ENCODE measurements around the gene IARS1.

IARS1 gene

GRCh38 chr9:92270511-92270910 lies 23.0 kb downstream of the IARS1 start:
- CTCF ChIA-PET, result no interaction called here
- POLR2A ChIA-PET, result no interaction called here
- no peak for DNase-seq (ENCODE audit: low read depth, low spot score)
- TF ChIP-seq CTCF (IDR thresholded peaks at IDR 0.05; ENCODE audit: insufficient read depth, low read length, missing control alignments), result no peak
- no peak overlapping the region for H3K4me3 ChIP-seq (ENCODE audit: low read depth, low read length)

- ChIA-PET CTCF (interaction anchor here (1.6 to 5.5 kb wide), 3 partner anchors 11 to 127 kb away, joined by 4 to 29 read pairs (median 27); no protein-coding TSS in a partner anchor), POLR2A (no interaction called here)
- no peak for TF ChIP-seq CTCF (IDR thresholded peaks at IDR 0.05; ENCODE audit: insufficient read depth, low read length, missing control alignments)
- DNase-seq (ENCODE audit: low read depth, low spot score), result no peak
- no peak overlapping the region for H3K4me3 ChIP-seq (ENCODE audit: low read depth, low read length)
Measured at GRCh38 chr9:92266486-92266885, 27.0 kb downstream of the IARS1 start.

GRCh38 chr9:92265154-92265553 lies 28.3 kb downstream of the IARS1 start:
- POLR2A ChIA-PET, result interaction anchor here (1.1 kb wide), 1 partner anchor 13 kb away, joined by 3 read pairs; no protein-coding TSS in a partner anchor
- CTCF ChIA-PET, result interaction anchor here (1.1 to 5.5 kb wide), 4 partner anchors 12 to 125 kb away, joined by 3 to 29 read pairs (median 8); no protein-coding TSS in a partner anchor
- no peak overlapping the region for H3K4me3 ChIP-seq (ENCODE audit: low read depth, low read length)
- no peak for TF ChIP-seq CTCF (IDR thresholded peaks at IDR 0.05; ENCODE audit: insufficient read depth, low read length, missing control alignments)
- no peak for DNase-seq (ENCODE audit: low read depth, low spot score)

- ChIA-PET POLR2A (interaction anchor here (0.9 kb wide), 1 partner anchor 15 kb away, joined by 3 read pairs; no protein-coding TSS in a partner anchor), CTCF (interaction anchor here (1.0 to 2.8 kb wide), 3 partner anchors 17 to 123 kb away, joined by 3 to 11 read pairs (median 4); no protein-coding TSS in a partner anchor)
- no peak for TF ChIP-seq CTCF (IDR thresholded peaks at IDR 0.05; ENCODE audit: insufficient read depth, low read length, missing control alignments)
- no peak overlapping the region for H3K4me3 ChIP-seq (ENCODE audit: low read depth, low read length)
- DNase-seq (ENCODE audit: low read depth, low spot score), result no peak
Measured at GRCh38 chr9:92263131-92263530, 30.4 kb downstream of the IARS1 start.

- H3K4me3 ChIP-seq (ENCODE audit: low read depth, low read length), result no peak overlapping the region
- DNase-seq (ENCODE audit: low read depth, low spot score), result no peak
- ChIA-PET CTCF (no interaction called here), POLR2A (no interaction called here)
- no peak for TF ChIP-seq CTCF (IDR thresholded peaks at IDR 0.05; ENCODE audit: insufficient read depth, low read length, missing control alignments)
Measured at GRCh38 chr9:92257327-92257726, 36.2 kb downstream of the IARS1 start.

- DNase-seq (ENCODE audit: low read depth, low spot score), result no peak
- H3K4me3 ChIP-seq (ENCODE audit: low read depth, low read length), result no peak overlapping the region
- ChIA-PET CTCF (interaction anchor here (1.0 to 8.9 kb wide), 2 partner anchors 12 to 114 kb away, joined by 4 to 91 read pairs; no protein-coding TSS in a partner anchor), POLR2A (no interaction called here)
- no peak for TF ChIP-seq CTCF (IDR thresholded peaks at IDR 0.05; ENCODE audit: insufficient read depth, low read length, missing control alignments)
Measured at GRCh38 chr9:92254381-92255337, 38.8 kb downstream of the IARS1 start.
